Esophagus muscularis mucosa (tissue), 4 donors: ENCODE results near the gene MAN1C1. TPM values are rescaled to one million over a fixed set of nuclear protein-coding genes. Genes with fewer than 3 reads are reported as not detected.

Source experiments
- DNase-seq: peaks from one replicate; pipeline ENCODE4 v3.0.0-alpha.2; 2017; ENCODE audit errors: extremely low spot score
- H3K27ac ChIP-seq, 4 donors: fragments of 200-600 bp; sonication (generic); replicated peaks in 1 of 4; 1 replicate in 3 of 4; 2 replicates in 1 of 4; pipeline ENCODE4 v1.5.1; 2016 to 2019; ENCODE audit warnings: mild to moderate bottlenecking in 1 of 4
- H3K27me3 ChIP-seq, 4 donors: fragments of 200-600 bp; sonication (generic); one replicate each; pipeline versions ENCODE4 v1.5.1 to v1.6.0; 2016 to 2019
- H3K36me3 ChIP-seq, 4 donors: fragments of 200-600 bp; sonication (generic); one replicate each; pipeline ENCODE4 v1.5.1; 2016 to 2019
- H3K4me1 ChIP-seq, 4 donors: fragments of 200-600 bp; sonication (generic); one replicate each; pipeline ENCODE4 v1.5.1; 2016 to 2019
- H3K4me3 ChIP-seq, 4 donors: fragments of 200-600 bp; sonication (generic); 1 replicate in 2 of 4; 2 replicates in 2 of 4; pipeline ENCODE4 v1.5.1; 2016 to 2019; ENCODE audit warnings: mild to moderate bottlenecking in 4 of 4, moderate library complexity in 1 of 4
- H3K9me3 ChIP-seq, 4 donors: fragments of 200-600 bp; sonication (generic); 1 replicate in 3 of 4; 2 replicates in 1 of 4; pipeline ENCODE4 v1.5.1; 2016 to 2019
- CTCF ChIP-seq, 3 experiments: fragments of 200-600 bp in 2 of 3; fragments of 450-650 bp in 1 of 3; sonication (generic) in 2 of 3; IDR thresholded peaks; one replicate each; pipeline ENCODE4 v1.5.1; 2017 to 2019; ENCODE audit warnings: antibody characterized with exemption in 3 of 3, mild to moderate bottlenecking in 2 of 3, moderate library complexity in 1 of 3
- EP300 ChIP-seq: sonication (generic); formaldehyde crosslinking; IDR thresholded peaks from one replicate; pipeline ENCODE4 v1.6.1; 2017; ENCODE audit warnings: antibody characterized with exemption
- POLR2A ChIP-seq: fragments of 450-650 bp; IDR thresholded peaks from one replicate; pipeline ENCODE4 v1.6.1; 2017; ENCODE audit warnings: antibody characterized with exemption, moderate library complexity, mild to moderate bottlenecking, low read depth
- POLR2AphosphoS5 ChIP-seq, 2 donors: sonication (generic); formaldehyde crosslinking; IDR thresholded peaks; one replicate each; pipeline ENCODE4 v1.6.1; 2017; ENCODE audit warnings: antibody characterized with exemption in 2 of 2
- WGBS: methylation state at CpG from one replicate; pipeline ENCODE4 v1.1.5; 2018; 5-methylcytosine and 5-hydroxymethylcytosine counted together
- intact Hi-C: fragments of 100-400 bp; cut with DNase I; formaldehyde crosslinking; loops from one replicate; pipeline ENCODE4 v1.15.1; 2023
- total RNA-seq, 4 donors: library from RNA; depleted of rRNA; stranded (reverse); fragments of >200 nt; gene quantifications; one replicate each; pipeline versions ENCODE4 v1.1.0 to v1.2.1, GENCODE V29; 2016

Gene MAN1C1
- total RNA-seq, 4 donors from 2014 or later: 20.2 to 22.8 (median 20.7) TPM

- Histone ChIP-seq H3K27me3 (no peaks in the 10 kb centered on the region), H3K4me1 (peaks cover 0 to 19% (median 8%) of the 10 kb centered on the region in 4 donors), H3K27ac (no peak overlapping the region), H3K4me3 (no peak overlapping the region), H3K9me3 (no peaks in the 10 kb centered on the region), H3K36me3 (peaks cover 3 to 44% (median 28%) of the 10 kb centered on the region in 4 donors)
- TF ChIP-seq CTCF (IDR thresholded peaks at IDR 0.05) (no peak), POLR2A (no peak), EP300 (no peak), POLR2AphosphoS5 (IDR thresholded peaks at IDR 0.05) (no peak)
- 93% methylated on average over 7 of the region's 7 CpGs for WGBS
- intact Hi-C loops: no loop called here
- no peak for DNase-seq
Measured at GRCh38 chr1:25755475-25756125, 139.0 kb downstream of the MAN1C1 start.

GRCh38 chr1:25756215-25756614, 139.6 kb downstream of the MAN1C1 start:
- TF ChIP-seq POLR2AphosphoS5 (IDR thresholded peaks at IDR 0.05) (no peak), CTCF (IDR thresholded peaks at IDR 0.05) (no peak), POLR2A (no peak), EP300 (no peak)
- Histone ChIP-seq H3K4me3 (no peak overlapping the region), H3K36me3 (peaks cover 3 to 45% (median 30%) of the 10 kb centered on the region in 4 donors), H3K4me1 (peaks cover 0 to 19% (median 8%) of the 10 kb centered on the region in 4 donors), H3K27me3 (no peaks in the 10 kb centered on the region), H3K9me3 (no peaks in the 10 kb centered on the region), H3K27ac (no peak overlapping the region)
- 79% methylated on average over 3 of the region's 3 CpGs for WGBS
- intact Hi-C loops: no loop called here
- DNase-seq: no peak

DNA sequence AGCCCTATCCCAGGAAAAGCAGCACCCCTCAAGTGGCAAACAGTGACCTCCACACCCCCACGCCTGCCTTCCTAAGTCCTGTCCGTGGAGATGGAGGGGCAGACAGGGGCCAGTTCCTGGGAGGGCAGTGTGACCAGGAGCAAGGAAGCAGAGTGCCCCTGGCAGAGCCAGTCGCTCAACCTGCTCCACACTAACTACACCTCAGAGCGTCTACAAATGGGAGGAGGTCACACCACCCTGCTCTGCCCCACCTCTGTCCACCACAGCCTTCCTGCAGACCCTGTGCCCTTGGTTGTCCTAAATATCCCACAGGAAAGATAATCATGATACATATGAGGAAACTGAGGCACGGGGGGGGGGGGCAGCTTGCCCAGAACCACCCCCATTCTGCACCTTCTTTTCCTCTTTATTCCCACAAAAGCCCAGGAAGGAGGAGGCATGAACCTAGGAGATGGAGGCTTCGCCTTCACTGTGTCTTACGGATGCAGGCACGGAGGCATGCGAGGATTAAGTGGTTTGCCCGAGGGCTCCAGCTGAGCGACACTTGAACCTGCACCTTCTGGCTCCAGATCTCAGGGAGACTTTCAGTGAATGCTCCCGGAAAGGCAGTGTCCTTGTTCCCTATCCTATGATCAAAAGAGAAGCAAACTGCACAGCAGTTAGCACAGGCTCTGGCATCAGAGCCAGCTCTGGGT, 140.7 kb downstream of the MAN1C1 start:
- DNase-seq: no peak
- no peak overlapping the region for H3K27ac ChIP-seq
- no peaks in the 10 kb centered on the region for H3K27me3 ChIP-seq
- 88% methylated on average over 11 of the region's 12 CpGs for WGBS
- no peak overlapping the region for H3K4me3 ChIP-seq
- intact Hi-C loops: no loop called here
- peaks cover 0 to 19% (median 8%) of the 10 kb centered on the region in 4 donors for H3K4me1 ChIP-seq
- no peaks in the 10 kb centered on the region for H3K9me3 ChIP-seq
- TF ChIP-seq EP300 (no peak), POLR2A (no peak), CTCF (IDR thresholded peaks at IDR 0.05) (no peak), POLR2AphosphoS5 (IDR thresholded peaks at IDR 0.05) (no peak)
- peaks cover 3 to 45% (median 30%) of the 10 kb centered on the region in 4 donors for H3K36me3 ChIP-seq

DNA sequence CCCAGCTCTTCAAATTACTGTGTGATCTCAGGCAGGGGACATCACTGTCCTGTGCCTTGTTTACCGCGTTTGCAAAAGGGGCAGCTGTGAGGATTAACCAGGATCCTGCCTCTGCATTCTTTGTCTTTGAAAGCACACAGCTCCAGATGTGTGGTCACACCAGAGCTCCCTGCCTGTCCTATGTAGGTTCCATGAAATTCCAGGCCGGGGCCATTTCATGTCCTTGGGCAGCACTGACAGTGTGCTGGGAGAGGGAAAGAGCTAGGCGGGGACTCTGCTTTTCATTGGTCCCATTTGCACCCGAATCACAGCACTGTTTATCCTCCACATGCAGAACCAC, 141.2 kb downstream of the MAN1C1 start:
- WGBS: 78% methylated on average over 3 of the region's 5 CpGs
- intact Hi-C loops: no loop called here
- TF ChIP-seq POLR2A (no peak), CTCF (IDR thresholded peaks at IDR 0.05) (no peak), POLR2AphosphoS5 (IDR thresholded peaks at IDR 0.05) (no peak), EP300 (no peak)

More for the DNA sequence above, 141.2 kb downstream of the MAN1C1 start:
- peaks cover 0 to 19% (median 8%) of the 10 kb centered on the region in 4 donors for H3K4me1 ChIP-seq
- no peak overlapping the region for H3K4me3 ChIP-seq
- no peak for DNase-seq
- no peak overlapping the region for H3K27ac ChIP-seq
- H3K36me3 ChIP-seq: peaks cover 3 to 45% (median 29%) of the 10 kb centered on the region in 4 donors
- H3K27me3 ChIP-seq: no peaks in the 10 kb centered on the region
- no peaks in the 10 kb centered on the region for H3K9me3 ChIP-seq
